TTC549 (cell line): ENCODE results near the gene RPL27A.
"Not testable (repeated sequence)": the region's sequence is repeated elsewhere in the genome, so short reads cannot be mapped to it uniquely, and the experiment has no call there.

ENCODE experiments used
- FAIRE-seq: peaks from 2 replicates; lab custom pipeline; 2012; peaks lifted over from hg19 to GRCh38; lab: Jason Lieb, UNC

RPL27A gene

GRCh38 chr11:8682303-8683114 lies at the start of gene RPL27A, which contains the start of gene TRIM66:
Gene RPL27A (plus strand): TSS chr11:8682792. CDS start chr11:8682814, 22 bp downstream.
Gene TRIM66 (minus strand): TSS chr11:8682665. CDS start chr11:8672274, 10,391 bp downstream.
- no peak for FAIRE-seq

- no peak for FAIRE-seq
These were observed 48.1 kb upstream of the RPL27A start for GRCh38 chr11:8634498-8634897.

GRCh38 chr11:8636127-8636526 lies 46.5 kb upstream of the RPL27A start:
- FAIRE-seq = no peak

- no peak for FAIRE-seq
These were observed 44.3 kb upstream of the RPL27A start for GRCh38 chr11:8638300-8638699.

- FAIRE-seq = no peak
These were observed 42.9 kb upstream of the RPL27A start for GRCh38 chr11:8639655-8640054.

- no peak for FAIRE-seq
These were observed 42.2 kb upstream of the RPL27A start for GRCh38 chr11:8640267-8640906.

GRCh38 chr11:8641332-8641731 lies 41.3 kb upstream of the RPL27A start:
- no peak for FAIRE-seq

- no peak for FAIRE-seq
These were observed 40.3 kb upstream of the RPL27A start for GRCh38 chr11:8642196-8642841.

GRCh38 chr11:8646873-8647272 lies 35.7 kb upstream of the RPL27A start:
- no peak for FAIRE-seq

GRCh38 chr11:8649361-8649760 lies 33.2 kb upstream of the RPL27A start:
- FAIRE-seq = no peak

GRCh38 chr11:8650401-8650990 lies 32.1 kb upstream of the RPL27A start:
- FAIRE-seq = no peak

GRCh38 chr11:8652140-8652539 lies 30.5 kb upstream of the RPL27A start:
- FAIRE-seq = no peak

- FAIRE-seq = no peak
These were observed 28.1 kb upstream of the RPL27A start for GRCh38 chr11:8654503-8654902.

- no peak for FAIRE-seq
These were observed 26.3 kb upstream of the RPL27A start for GRCh38 chr11:8656291-8656690.

GRCh38 chr11:8658321-8659057 lies 24.1 kb upstream of the RPL27A start:
- FAIRE-seq = no peak

- FAIRE-seq = no peak
These were observed 21.4 kb upstream of the RPL27A start for GRCh38 chr11:8661001-8661795.

- FAIRE-seq = no peak
These were observed 17.4 kb upstream of the RPL27A start for GRCh38 chr11:8665222-8665621.

GRCh38 chr11:8670081-8670480 lies 12.5 kb upstream of the RPL27A start:
- FAIRE-seq = not testable (repeated sequence)

GRCh38 chr11:8671193-8671612 lies 11.4 kb upstream of the RPL27A start:
- FAIRE-seq = peak; percentile 98

- no peak for FAIRE-seq
These were observed 10.9 kb upstream of the RPL27A start for GRCh38 chr11:8671651-8672062.

- FAIRE-seq = no peak
These were observed 10.2 kb upstream of the RPL27A start for GRCh38 chr11:8672346-8672745.
